Fibroblast of lung (primary cell): ENCODE results near the gene ORM2. TPM values are rescaled to one million over a fixed set of nuclear protein-coding genes. Genes with fewer than 3 reads are reported as not detected.

Source experiments
- DNase-seq, 2 donors: peaks; one replicate each; pipeline versions ENCODE4 v3.0.0 to v3.0.0-alpha.2; 2010; ENCODE audit warnings: low read depth in 2 of 2
- H2AFZ ChIP-seq: 2 replicates; pipeline ENCODE4 v1.5.1; 2012; ENCODE audit warnings: low read length, control low read depth, inconsistent platforms
- H3K27ac ChIP-seq: 2 replicates; pipeline ENCODE4 v1.5.1; 2011; ENCODE audit warnings: low read length, control low read depth; ENCODE audit not compliant: insufficient read depth
- H3K27me3 ChIP-seq: 2 replicates; pipeline ENCODE4 v1.5.1; 2011; ENCODE audit warnings: mild to moderate bottlenecking, low read length; ENCODE audit not compliant: control insufficient read depth, insufficient read depth
- H3K36me3 ChIP-seq: 2 replicates; pipeline ENCODE4 v1.5.1; 2011; ENCODE audit warnings: low read length; ENCODE audit not compliant: control insufficient read depth, insufficient read depth
- H3K4me1 ChIP-seq: 2 replicates; pipeline ENCODE4 v1.5.1; 2011; ENCODE audit warnings: low read length; ENCODE audit not compliant: control insufficient read depth, insufficient read depth; ENCODE audit errors: extremely low read depth
- H3K4me2 ChIP-seq: 2 replicates; pipeline ENCODE4 v1.5.1; 2011; ENCODE audit warnings: low read length, control low read depth; ENCODE audit not compliant: insufficient read depth; ENCODE audit errors: extremely low read depth
- H3K4me3 ChIP-seq, 4 experiments: fragments of 200-600 bp in 1 of 4; sonication (generic) in 1 of 4; replicated peaks in 1 of 4; 2 replicates each; pipeline ENCODE4 v1.5.1; 2011 to 2016; ENCODE audit warnings: low read length in 4 of 4, low read depth in 3 of 4, mild to moderate bottlenecking in 3 of 4, control low read depth in 2 of 4, inconsistent platforms in 1 of 4, mixed read lengths in 1 of 4; ENCODE audit not compliant: insufficient read depth in 1 of 4; ENCODE audit errors: control extremely low read depth in 1 of 4
- H3K79me2 ChIP-seq: 2 replicates; pipeline ENCODE4 v1.5.1; 2012; ENCODE audit warnings: mild to moderate bottlenecking, low read length, inconsistent platforms; ENCODE audit not compliant: control insufficient read depth, insufficient read depth
- H3K9ac ChIP-seq: 2 replicates; pipeline ENCODE4 v1.5.1; 2011; ENCODE audit warnings: mild to moderate bottlenecking, low read length, control low read depth; ENCODE audit not compliant: insufficient read depth
- H3K9me3 ChIP-seq: 2 replicates; pipeline ENCODE4 v1.5.1; 2012; ENCODE audit warnings: low read depth, low read length; ENCODE audit not compliant: control insufficient read depth, insufficient read depth
- H4K20me1 ChIP-seq: 2 replicates; pipeline ENCODE4 v1.5.1; 2011; ENCODE audit warnings: low read length; ENCODE audit not compliant: control insufficient read depth, insufficient read depth; ENCODE audit errors: extremely low read depth
- CTCF ChIP-seq, 2 donors: IDR thresholded peaks in 1 of 2; conservative IDR thresholded peaks in 1 of 2; 1 replicate in 1 of 2; 2 replicates in 1 of 2; pipeline ENCODE4 v1.5.1; 2011 to 2012; ENCODE audit warnings: low read length in 2 of 2, control low read depth in 1 of 2, inconsistent platforms in 1 of 2, low read depth in 1 of 2, mild to moderate bottlenecking in 1 of 2
- EZH2 ChIP-seq: IDR thresholded peaks from 2 replicates; pipeline ENCODE4 v1.5.1; 2012; ENCODE audit warnings: low read length, control low read depth, mild to moderate bottlenecking; ENCODE audit errors: missing control alignments
- polyA plus RNA-seq, 2 donors: library from polyadenylated mRNA; depleted of rRNA in 1 of 2; stranded (reverse) in 1 of 2; unstranded in 1 of 2; fragments of >200 nt; gene quantifications; 2 replicates each; pipeline ENCODE4 v1.2.1, GENCODE V29; 2011 to 2012; ENCODE audit warnings: missing spikeins in 1 of 2
- total RNA-seq: library from RNA; depleted of rRNA; stranded (reverse); fragments of >200 nt; gene quantifications from 2 replicates; pipeline ENCODE4 v1.2.1, GENCODE V29; 2014

Gene ORM2
- total and polyA plus RNA-seq, 2 donors (not counting 1 experiment from before 2014, with no cell fraction given): not detected

DNA sequence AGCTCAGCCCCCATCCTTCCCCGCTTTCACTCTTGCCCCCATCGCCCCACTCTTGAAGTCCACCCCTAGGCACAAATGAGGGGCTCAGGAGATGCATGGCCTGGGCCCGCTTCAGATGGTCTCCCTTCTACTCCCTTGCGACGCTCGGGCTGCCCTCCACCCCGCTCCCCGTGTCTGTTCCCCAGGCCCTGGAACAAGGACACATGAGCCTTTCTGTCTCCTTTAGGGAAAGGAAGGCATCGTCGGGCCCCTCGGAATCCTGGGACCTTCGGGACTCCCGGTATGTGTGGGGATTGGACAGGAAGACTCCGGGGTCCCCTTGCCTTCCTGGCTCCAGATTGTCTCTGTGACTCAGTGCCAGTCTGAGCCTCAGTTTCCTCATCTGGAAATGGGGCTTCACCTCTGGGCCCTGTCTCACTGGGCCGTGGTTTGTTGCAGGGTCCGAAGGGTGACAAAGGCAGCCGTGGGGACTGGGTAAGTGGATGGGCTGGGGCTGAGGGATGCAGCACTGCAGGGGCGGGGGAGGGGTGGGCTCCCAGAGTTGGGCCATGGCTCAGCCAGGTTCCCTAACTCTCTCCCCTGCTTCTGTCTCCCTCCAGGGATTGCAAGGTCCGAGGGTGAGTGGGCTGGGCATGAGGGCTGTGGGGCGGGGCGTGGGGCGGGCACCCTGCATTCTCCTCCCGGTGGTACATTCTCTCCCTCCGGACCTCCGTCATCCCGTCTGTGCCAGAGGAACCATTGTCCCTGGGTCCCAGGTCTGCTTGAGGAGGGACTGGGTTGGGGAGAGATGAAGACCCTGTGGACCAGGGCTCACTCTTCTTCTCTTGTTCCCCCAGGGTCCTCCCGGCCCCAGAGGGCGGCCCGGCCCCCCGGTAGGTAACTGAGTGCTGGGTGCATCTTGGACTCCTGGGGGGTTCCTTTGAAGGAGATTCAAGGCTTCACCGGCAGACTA lies 28.5 kb upstream of the ORM2 start:
- DNase-seq: no peak
- Histone ChIP-seq H3K4me2 (no peak overlapping the region), H3K4me3 (no peak overlapping the region), H3K27me3 (no peaks in the 10 kb centered on the region), H3K4me1 (no peaks in the 10 kb centered on the region), H3K79me2 (no peaks in the 10 kb centered on the region), H3K27ac (no peak overlapping the region), H2AFZ (no peak overlapping the region), H3K9me3 (no peaks in the 10 kb centered on the region), H3K9ac (no peak overlapping the region), H4K20me1 (no peaks in the 10 kb centered on the region), H3K36me3 (no peaks in the 10 kb centered on the region)
- TF ChIP-seq EZH2 (no peak), CTCF (conservative IDR thresholded peaks at IDR 0.05 in 1 of 2, IDR thresholded peaks at IDR 0.05 in 1 of 2; ENCODE audit: low read depth in 1 of 2, low read length in 2 of 2) (no peak)

GRCh38 chr9:114301798-114302565 lies 27.7 kb upstream of the ORM2 start:
- Histone ChIP-seq H3K9ac (no peak overlapping the region), H3K4me3 (no peak overlapping the region), H3K4me2 (no peak overlapping the region), H3K79me2 (no peaks in the 10 kb centered on the region), H3K4me1 (no peaks in the 10 kb centered on the region), H3K36me3 (no peaks in the 10 kb centered on the region), H2AFZ (no peak overlapping the region), H3K27ac (no peak overlapping the region), H4K20me1 (no peaks in the 10 kb centered on the region), H3K9me3 (no peaks in the 10 kb centered on the region), H3K27me3 (no peaks in the 10 kb centered on the region)
- DNase-seq: no peak
- TF ChIP-seq EZH2: no peak
- no peak for TF ChIP-seq CTCF (conservative IDR thresholded peaks at IDR 0.05 in 1 of 2, IDR thresholded peaks at IDR 0.05 in 1 of 2; ENCODE audit: low read depth in 1 of 2, low read length in 2 of 2)

- no peaks in the 10 kb centered on the region for H3K79me2 ChIP-seq
- TF ChIP-seq CTCF (conservative IDR thresholded peaks at IDR 0.05 in 1 of 2, IDR thresholded peaks at IDR 0.05 in 1 of 2; ENCODE audit: low read depth in 1 of 2, low read length in 2 of 2) (no peak), EZH2 (no peak)
- no peak overlapping the region for H3K4me2 ChIP-seq
- no peak overlapping the region for H2AFZ ChIP-seq
- no peak overlapping the region for H3K9ac ChIP-seq
- H3K27me3 ChIP-seq: no peaks in the 10 kb centered on the region
- no peak overlapping the region for H3K27ac ChIP-seq
- no peak overlapping the region for H3K4me3 ChIP-seq
- H3K9me3 ChIP-seq: no peaks in the 10 kb centered on the region
- no peak for DNase-seq
- peaks cover 2% of the 10 kb centered on the region for H3K36me3 ChIP-seq
- no peaks in the 10 kb centered on the region for H4K20me1 ChIP-seq
- no peaks in the 10 kb centered on the region for H3K4me1 ChIP-seq
Observed at GRCh38 chr9:114302727-114303126, 26.9 kb upstream of the ORM2 start.
